PFSK-1 (cell line): ENCODE measurements around the gene ITPA.

Experiments used
- FOXP2 ChIP-seq: optimal IDR thresholded peaks from 2 replicates; pipeline ENCODE3; 2011; ENCODE audit warnings: borderline replicate concordance, control low read depth, inconsistent platforms; ENCODE audit not compliant: insufficient read depth; ENCODE audit errors: extremely low read length, extremely low read depth
- POLR2AphosphoS5 ChIP-seq: IDR thresholded peaks from 2 replicates; pipeline ENCODE4 v1.6.1; 2012; ENCODE audit warnings: low read depth, mild to moderate bottlenecking, control low read depth, low read length, moderate library complexity
- REST ChIP-seq, 2 experiments: IDR thresholded peaks; 2 replicates each; pipeline versions ENCODE4 v1.6.1 to v1.8.0; 2011 to 2012; ENCODE audit warnings: low read depth in 2 of 2, low read length in 2 of 2, control low read depth in 1 of 2, inconsistent platforms in 1 of 2, mild to moderate bottlenecking in 1 of 2, moderate library complexity in 1 of 2; ENCODE audit not compliant: insufficient read depth in 1 of 2
- SIN3A ChIP-seq: IDR thresholded peaks from 2 replicates; pipeline ENCODE4 v1.6.1; 2012; ENCODE audit warnings: mild to moderate bottlenecking, low read length, moderate library complexity, borderline replicate concordance; ENCODE audit not compliant: insufficient read depth
- TAF1 ChIP-seq: IDR thresholded peaks from 2 replicates; pipeline ENCODE4 v1.6.1; 2012; ENCODE audit warnings: low read length, control low read depth, borderline replicate concordance; ENCODE audit not compliant: insufficient read depth

Gene ITPA

GRCh38 chr20:3210346-3210745 is 1.0 kb downstream of the ITPA start:
- no peak for TF ChIP-seq TAF1
- no peak for TF ChIP-seq SIN3A
- no peak for TF ChIP-seq POLR2AphosphoS5
- TF ChIP-seq REST (IDR thresholded peaks at IDR 0.05; ENCODE audit: insufficient read depth in 1 of 2, low read depth in 2 of 2, low read length in 2 of 2) = no peak
- TF ChIP-seq FOXP2 = no peak

- TF ChIP-seq POLR2AphosphoS5 (no peak), REST (IDR thresholded peaks at IDR 0.05; ENCODE audit: insufficient read depth in 1 of 2, low read depth in 2 of 2, low read length in 2 of 2) (no peak), TAF1 (no peak), FOXP2 (no peak)
Observed at GRCh38 chr20:3213226-3213625, 3.9 kb downstream of the ITPA start.

DNA sequence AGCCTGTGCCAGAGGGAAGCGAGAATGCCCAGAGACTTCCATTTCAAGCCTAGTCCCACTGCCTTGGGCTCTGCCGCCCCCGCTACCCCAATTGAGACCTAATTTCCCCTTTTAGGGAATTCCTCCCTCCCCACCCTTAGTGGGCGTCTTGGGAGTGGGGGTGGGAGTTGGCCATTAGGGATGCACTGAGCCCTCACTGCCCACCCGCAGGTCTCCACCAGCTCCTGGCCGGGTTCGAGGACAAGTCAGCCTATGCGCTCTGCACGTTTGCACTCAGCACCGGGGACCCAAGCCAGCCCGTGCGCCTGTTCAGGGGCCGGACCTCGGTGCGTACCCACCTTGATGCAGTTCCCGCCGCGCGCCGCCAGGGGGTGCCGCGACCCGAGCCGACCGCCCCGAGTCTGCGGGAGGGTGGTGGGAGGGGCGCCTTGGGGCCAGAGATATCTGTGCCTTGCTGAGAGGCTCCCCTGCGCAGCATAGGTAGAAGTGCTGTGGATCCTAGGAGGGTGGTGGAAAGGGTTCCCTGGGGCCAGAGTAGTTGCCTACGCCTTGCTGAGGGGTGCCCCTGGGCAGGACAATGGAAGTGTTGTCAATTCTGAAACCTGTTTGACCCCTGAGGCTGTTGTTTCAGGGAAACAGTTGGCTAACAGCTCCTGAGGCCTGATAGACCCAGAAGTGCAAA is 9.2 kb downstream of the ITPA start:
- TF ChIP-seq FOXP2 (peak; percentile 64), POLR2AphosphoS5 (no peak)

DNA sequence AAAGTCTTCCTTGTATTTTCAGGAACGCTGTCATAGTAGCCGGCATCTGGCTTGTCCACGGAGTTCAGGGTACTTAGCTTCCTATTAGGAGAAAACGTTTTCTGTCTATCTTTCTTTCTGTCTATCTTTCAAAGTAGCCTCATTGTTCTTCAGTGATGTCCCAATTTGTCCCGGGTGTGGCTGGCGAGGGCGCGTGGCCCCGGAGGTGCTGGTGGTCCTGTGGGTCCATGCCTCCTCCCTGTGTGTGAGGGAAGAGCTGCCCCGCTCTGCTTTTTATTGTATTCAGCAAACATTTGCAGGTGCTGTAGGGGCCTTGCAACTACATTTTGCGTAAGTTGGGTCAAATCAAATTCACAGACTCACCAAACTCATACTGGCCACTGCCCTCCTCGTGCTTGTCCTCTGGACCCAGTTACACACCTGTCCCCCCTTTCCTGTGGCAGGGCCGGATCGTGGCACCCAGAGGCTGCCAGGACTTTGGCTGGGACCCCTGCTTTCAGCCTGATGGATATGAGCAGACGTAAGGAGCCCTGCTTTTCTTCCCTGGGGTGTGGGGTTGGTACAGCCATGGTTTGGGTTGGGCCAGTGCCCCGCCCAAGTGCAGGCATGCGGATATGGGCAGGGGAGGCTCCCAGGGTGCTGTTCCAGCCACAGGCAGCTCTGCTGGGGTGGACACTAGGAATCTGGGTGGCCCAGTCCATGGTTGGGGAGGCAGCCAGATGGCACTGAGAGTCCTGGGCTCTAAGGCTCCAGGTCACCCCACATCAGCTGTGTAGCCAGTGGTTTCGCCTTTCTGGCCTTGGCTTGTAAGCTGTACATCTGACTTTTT is 12.3 kb downstream of the ITPA start:
- no peak for TF ChIP-seq SIN3A
- TF ChIP-seq REST (IDR thresholded peaks at IDR 0.05; ENCODE audit: insufficient read depth in 1 of 2, low read depth in 2 of 2, low read length in 2 of 2) = no peak
- no peak for TF ChIP-seq POLR2AphosphoS5
- TF ChIP-seq FOXP2 = no peak
- no peak for TF ChIP-seq TAF1

- TF ChIP-seq REST (IDR thresholded peaks at IDR 0.05; ENCODE audit: insufficient read depth in 1 of 2, low read depth in 2 of 2, low read length in 2 of 2) = no peak
- TF ChIP-seq FOXP2 = no peak
- no peak for TF ChIP-seq SIN3A
- TF ChIP-seq POLR2AphosphoS5 = no peak
- no peak for TF ChIP-seq TAF1
Observed at GRCh38 chr20:3222635-3223600, 13.6 kb downstream of the ITPA start.
